ENCODE measurements around the gene RGL1.

RGL1 gene

GRCh38 chr1:183824291-183824690 is 19.4 kb downstream of the RGL1 start:
- DNase-seq, result peak; percentile 48

GRCh38 chr1:183827801-183828200 is 22.9 kb downstream of the RGL1 start:
- no peak for DNase-seq

- no peak for DNase-seq
Observed at GRCh38 chr1:183830389-183830788, 25.5 kb downstream of the RGL1 start.

GRCh38 chr1:183831311-183831710 is 26.4 kb downstream of the RGL1 start:
- no peak for DNase-seq

GRCh38 chr1:183832459-183832858 is 27.5 kb downstream of the RGL1 start:
- no peak for DNase-seq

GRCh38 chr1:183834568-183834967 is 29.6 kb downstream of the RGL1 start:
- no peak for DNase-seq

- no peak for DNase-seq
Observed at GRCh38 chr1:183836598-183836997, 31.7 kb downstream of the RGL1 start.

GRCh38 chr1:183837062-183837461 is 32.1 kb downstream of the RGL1 start:
- no peak for DNase-seq

GRCh38 chr1:183838221-183838620 is 33.3 kb downstream of the RGL1 start:
- DNase-seq, result no peak

- DNase-seq, result no peak
Observed at GRCh38 chr1:183840140-183840539, 35.2 kb downstream of the RGL1 start.

- no peak for DNase-seq
Observed at GRCh38 chr1:183841550-183841949, 36.6 kb downstream of the RGL1 start.

- DNase-seq, result peak; percentile 51
Observed at GRCh38 chr1:183841950-183842794, 37.3 kb downstream of the RGL1 start.

GRCh38 chr1:183842795-183843144 is 37.9 kb downstream of the RGL1 start:
- no peak for DNase-seq

GRCh38 chr1:183844806-183845205 is 39.9 kb downstream of the RGL1 start:
- DNase-seq, result no peak

- DNase-seq, result no peak
Observed at GRCh38 chr1:183845681-183846080, 40.8 kb downstream of the RGL1 start.

GRCh38 chr1:183847641-183848040 is 42.7 kb downstream of the RGL1 start:
- DNase-seq, result no peak

GRCh38 chr1:183850852-183851251 is 45.9 kb downstream of the RGL1 start:
- no peak for DNase-seq

GRCh38 chr1:183859119-183859518 is 54.2 kb downstream of the RGL1 start:
- DNase-seq, result no peak

- DNase-seq, result no peak
Observed at GRCh38 chr1:183859831-183860230, 54.9 kb downstream of the RGL1 start.

GRCh38 chr1:183862967-183863366 is 58.0 kb downstream of the RGL1 start:
- DNase-seq, result no peak

- DNase-seq, result no peak
Observed at GRCh38 chr1:183863852-183864251, 58.9 kb downstream of the RGL1 start.

GRCh38 chr1:183864611-183865010 is 59.7 kb downstream of the RGL1 start:
- DNase-seq, result no peak

GRCh38 chr1:183869230-183869629 is 64.3 kb downstream of the RGL1 start:
- DNase-seq, result no peak

GRCh38 chr1:183869664-183870063 is 64.7 kb downstream of the RGL1 start:
- DNase-seq, result no peak

Measured in hematopoietic multipotent progenitor cell treated with erythropoietin and hydrocortisone succinate and interleukin-3 and kit ligand, for 6 days (in vitro differentiated cells).